ENCODE measurements around the gene NCMAP. TPM values are rescaled to one million over a fixed set of nuclear protein-coding genes. Genes with fewer than 3 reads are reported as not detected.
"Not testable (repeated sequence)": the region's sequence is repeated elsewhere in the genome, so short reads cannot be mapped to it uniquely, and the experiment has no call there.

The NCMAP gene
- 0.80 and 2.2 TPM in 2 replicates for total RNA-seq

GRCh38 chr1:24555591-24556413, at the start of gene NCMAP:
Gene NCMAP (plus strand): TSS chr1:24556087. CDS start chr1:24595431, 39,344 bp downstream.
- no peak for DNase-seq (ENCODE audit: low read depth)
- peak; percentile 12 for TF ChIP-seq CTCF (conservative IDR thresholded peaks at IDR 0.05; ENCODE audit: low read depth, low read length)
- peak within 1 kb of the TSS; percentile 50 for H3K4me3 ChIP-seq (ENCODE audit: low read depth, low read length)

GRCh38 chr1:24506691-24507381, 49.1 kb upstream of the NCMAP start:
- no peak for DNase-seq (ENCODE audit: low read depth)
- H3K4me3 ChIP-seq (ENCODE audit: low read depth, low read length): no peak overlapping the region
- no peak for TF ChIP-seq CTCF (conservative IDR thresholded peaks at IDR 0.05; ENCODE audit: low read depth, low read length)

- no peak for TF ChIP-seq CTCF (conservative IDR thresholded peaks at IDR 0.05; ENCODE audit: low read depth, low read length)
- H3K4me3 ChIP-seq (ENCODE audit: low read depth, low read length): no peak overlapping the region
- no peak for DNase-seq (ENCODE audit: low read depth)
Measured at GRCh38 chr1:24507405-24507804, 48.5 kb upstream of the NCMAP start.

GRCh38 chr1:24508911-24509310, 47.0 kb upstream of the NCMAP start:
- no peak for DNase-seq (ENCODE audit: low read depth)
- TF ChIP-seq CTCF (conservative IDR thresholded peaks at IDR 0.05; ENCODE audit: low read depth, low read length): no peak
- no peak overlapping the region for H3K4me3 ChIP-seq (ENCODE audit: low read depth, low read length)

- TF ChIP-seq CTCF (conservative IDR thresholded peaks at IDR 0.05; ENCODE audit: low read depth, low read length): no peak
- no peak for DNase-seq (ENCODE audit: low read depth)
- H3K4me3 ChIP-seq (ENCODE audit: low read depth, low read length): no peak overlapping the region
Measured at GRCh38 chr1:24513706-24514105, 42.2 kb upstream of the NCMAP start.

GRCh38 chr1:24514946-24515345, 40.9 kb upstream of the NCMAP start:
- TF ChIP-seq CTCF (conservative IDR thresholded peaks at IDR 0.05; ENCODE audit: low read depth, low read length): no peak
- H3K4me3 ChIP-seq (ENCODE audit: low read depth, low read length): no peak overlapping the region
- DNase-seq (ENCODE audit: low read depth): no peak

GRCh38 chr1:24515671-24516209, 40.1 kb upstream of the NCMAP start:
- DNase-seq (ENCODE audit: low read depth): peak; percentile 59

More at GRCh38 chr1:24515671-24516209, 40.1 kb upstream of the NCMAP start:
- not testable (repeated sequence) for H3K4me3 ChIP-seq (ENCODE audit: low read depth, low read length)
